ENCODE data around the gene ANO2.
"Not testable (repeated sequence)": the region's sequence is repeated elsewhere in the genome, so short reads cannot be mapped to it uniquely, and the experiment has no call there.

Gene ANO2

DNA sequence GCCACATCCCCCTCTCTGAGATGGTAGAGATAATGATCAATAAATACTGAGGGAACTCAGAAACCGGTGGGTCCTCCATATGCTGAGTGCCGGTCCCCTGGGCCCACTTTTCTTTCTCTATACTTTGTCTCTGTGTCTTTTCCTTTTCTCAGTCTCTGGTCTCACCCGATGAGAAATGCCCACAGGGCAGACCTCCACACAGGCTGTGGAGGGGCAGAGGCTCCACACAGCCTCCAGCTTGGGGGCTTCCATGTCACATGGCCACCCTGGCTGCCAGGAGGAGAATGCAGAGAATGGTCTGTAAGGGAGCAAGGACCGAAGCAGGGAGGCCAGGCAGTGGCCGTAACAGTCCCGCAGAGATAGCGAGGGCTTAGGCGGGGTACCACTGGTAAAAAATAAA is 407.3 kb downstream of the ANO2 start:
- no peaks in the 10 kb centered on the region for H3K27me3 ChIP-seq (ENCODE audit: low read depth)
- H3K9me3 ChIP-seq, result no peaks in the 10 kb centered on the region
- in situ Hi-C loops (cut with MboI; ENCODE audit: low sequenced_read_pairs), result no loop called here

DNA sequence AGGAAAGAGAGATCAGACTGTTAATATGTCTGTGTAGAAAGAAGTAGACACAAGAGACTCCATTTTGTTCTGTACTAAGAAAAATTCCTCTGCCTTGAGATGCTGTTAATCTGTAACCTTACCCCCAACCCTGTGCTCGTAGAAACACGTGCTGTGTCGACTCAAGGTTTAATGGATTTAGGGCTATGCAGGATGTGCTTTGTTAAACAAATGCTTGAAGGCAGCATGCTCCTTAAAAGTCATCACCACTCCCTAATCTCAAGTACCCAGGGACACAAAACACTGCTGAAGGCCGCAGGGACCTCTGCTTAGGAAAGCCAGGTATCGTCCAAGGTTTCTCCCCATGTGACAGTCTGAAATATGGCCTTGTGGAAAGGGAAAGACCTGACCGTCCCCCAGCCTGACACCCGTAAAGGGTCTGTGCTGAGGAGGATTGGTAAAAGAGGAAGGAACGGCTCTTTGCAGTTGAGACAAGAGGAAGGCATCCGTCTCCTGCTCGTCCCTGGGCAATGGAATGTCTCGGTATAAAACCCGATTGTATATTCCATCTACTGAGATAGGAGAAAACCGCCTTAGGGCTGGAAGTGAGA is 407.9 kb downstream of the ANO2 start:
- in situ Hi-C loops (cut with MboI; ENCODE audit: low sequenced_read_pairs); DNase-seq (ENCODE audit: low spot score in 2 of 2); H3K36me3 ChIP-seq (replicated peaks); H3K4me3 ChIP-seq; H3K9me3 ChIP-seq; H3K4me1 ChIP-seq; H3K27me3 ChIP-seq (ENCODE audit: low read depth): not testable (repeated sequence)

More for the DNA sequence above, 407.3 kb downstream of the ANO2 start:
- no peak for DNase-seq (ENCODE audit: low spot score in 2 of 2)
- Histone ChIP-seq H3K4me3 (no peak overlapping the region), H3K4me1 (no peaks in the 10 kb centered on the region), H3K36me3 (replicated peaks) (no peaks in the 10 kb centered on the region)

GRCh38 chr12:5535541-5535940 is 409.5 kb downstream of the ANO2 start:
- in situ Hi-C loops (cut with MboI; ENCODE audit: low sequenced_read_pairs), result no loop called here

GRCh38 chr12:5534426-5535199 is 410.4 kb downstream of the ANO2 start:
- Histone ChIP-seq H3K9me3 (no peaks in the 10 kb centered on the region), H3K4me3 (no peak overlapping the region), H3K36me3 (replicated peaks) (no peaks in the 10 kb centered on the region), H3K4me1 (no peaks in the 10 kb centered on the region), H3K27me3 (ENCODE audit: low read depth) (no peaks in the 10 kb centered on the region)
- no peak for DNase-seq (ENCODE audit: low spot score in 2 of 2)
- in situ Hi-C loops (cut with MboI; ENCODE audit: low sequenced_read_pairs), result no loop called here

More at GRCh38 chr12:5535541-5535940, 409.5 kb downstream of the ANO2 start:
- Histone ChIP-seq H3K4me3 (no peak overlapping the region), H3K36me3 (replicated peaks) (no peaks in the 10 kb centered on the region), H3K9me3 (no peaks in the 10 kb centered on the region), H3K4me1 (no peaks in the 10 kb centered on the region), H3K27me3 (ENCODE audit: low read depth) (no peaks in the 10 kb centered on the region)
- DNase-seq (ENCODE audit: low spot score in 2 of 2), result no peak

DNA sequence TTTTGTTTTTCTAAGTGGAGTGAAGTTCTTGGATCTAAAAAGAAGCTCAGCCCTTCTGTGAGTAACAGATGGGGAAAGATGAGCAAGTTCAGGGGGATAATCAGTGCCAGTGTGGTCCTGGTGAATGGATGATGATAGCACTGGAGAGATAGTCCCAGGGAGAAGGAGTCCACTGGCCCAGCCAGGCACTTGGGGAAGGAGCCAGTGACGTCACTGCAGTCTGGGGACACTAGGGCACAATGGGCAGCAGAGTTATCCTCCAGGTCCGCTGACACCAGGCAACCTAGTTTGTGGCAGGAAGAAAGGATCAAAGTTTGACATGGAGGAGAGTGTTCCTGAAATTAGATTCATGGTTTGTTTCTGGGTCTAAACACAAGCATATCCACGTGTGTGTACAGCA is 411.7 kb downstream of the ANO2 start:
- Histone ChIP-seq H3K4me1 (no peaks in the 10 kb centered on the region), H3K4me3 (no peak overlapping the region), H3K36me3 (replicated peaks) (no peaks in the 10 kb centered on the region), H3K27me3 (ENCODE audit: low read depth) (no peaks in the 10 kb centered on the region), H3K9me3 (no peaks in the 10 kb centered on the region)
- DNase-seq (ENCODE audit: low spot score in 2 of 2), result no peak
- in situ Hi-C loops (cut with MboI; ENCODE audit: low sequenced_read_pairs), result no loop called here

DNA sequence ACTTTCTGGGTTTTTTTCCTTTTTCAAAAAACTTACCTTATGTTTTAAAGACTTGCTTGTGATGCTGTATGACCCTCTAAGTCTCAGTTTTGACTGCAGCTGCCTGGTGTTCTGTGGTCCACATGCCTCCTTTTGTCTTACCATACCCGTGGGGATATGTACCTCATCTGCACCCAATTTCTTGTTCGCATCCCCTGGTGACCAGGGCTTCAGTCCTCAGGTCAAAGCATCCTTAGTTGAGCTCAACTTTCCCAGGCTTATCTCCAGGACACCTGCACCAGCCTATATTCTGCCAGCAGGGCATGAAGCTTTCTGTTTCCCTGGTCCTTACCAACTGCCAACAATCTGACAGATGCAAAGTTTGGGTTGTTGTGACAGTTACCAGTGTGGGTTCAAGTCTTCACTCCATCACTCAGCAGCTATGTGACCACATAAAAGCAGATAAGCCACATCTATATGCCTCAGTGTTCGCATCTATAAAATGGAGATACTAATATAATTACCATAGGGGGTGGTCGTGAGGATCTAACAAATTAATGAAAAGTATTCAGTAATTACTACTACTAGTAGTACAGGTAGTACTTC is 419.2 kb downstream of the ANO2 start:
- no peaks in the 10 kb centered on the region for H3K27me3 ChIP-seq (ENCODE audit: low read depth)
- H3K36me3 ChIP-seq (replicated peaks), result no peaks in the 10 kb centered on the region
- in situ Hi-C loops (cut with MboI; ENCODE audit: low sequenced_read_pairs), result no loop called here
- no peak overlapping the region for H3K4me3 ChIP-seq
- H3K4me1 ChIP-seq, result no peaks in the 10 kb centered on the region
- DNase-seq (ENCODE audit: low spot score in 2 of 2), result no peak
- H3K9me3 ChIP-seq, result no peaks in the 10 kb centered on the region

DNA sequence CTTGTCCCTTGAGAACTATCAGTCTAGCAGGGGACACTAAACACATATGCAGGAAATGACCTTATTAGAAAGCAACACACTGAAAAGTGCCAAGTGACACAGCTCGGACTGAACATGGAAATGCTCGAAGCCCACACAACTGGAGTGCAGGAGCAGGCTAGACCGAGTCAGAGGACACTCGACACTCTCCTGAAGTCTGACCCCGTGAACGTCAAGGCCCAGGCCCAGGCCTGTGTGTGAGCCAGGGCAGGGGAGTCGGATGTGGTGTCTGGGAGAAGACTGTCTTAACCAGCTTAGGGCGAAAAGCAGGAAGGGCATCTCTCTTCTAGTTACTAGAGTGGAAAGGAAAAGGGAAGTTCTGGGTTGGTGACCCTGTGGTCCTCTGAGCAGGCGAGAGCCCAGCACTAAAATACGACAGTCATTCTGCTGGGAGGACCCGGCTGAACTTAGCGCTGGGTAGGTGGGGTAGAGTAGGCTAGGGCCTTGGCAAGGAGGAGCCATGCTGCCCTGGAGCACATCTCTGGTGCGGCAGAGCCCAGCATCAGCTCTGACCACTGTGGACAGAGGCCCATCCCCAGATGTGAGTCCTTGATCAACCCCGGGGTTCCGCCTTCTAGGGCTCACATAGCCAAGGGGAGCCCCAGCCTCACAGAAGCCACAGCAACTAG is 420.2 kb downstream of the ANO2 start:
- no peak overlapping the region for H3K4me3 ChIP-seq
- H3K36me3 ChIP-seq (replicated peaks), result no peaks in the 10 kb centered on the region
- DNase-seq (ENCODE audit: low spot score in 2 of 2), result no peak
- H3K4me1 ChIP-seq, result no peaks in the 10 kb centered on the region
- in situ Hi-C loops (cut with MboI; ENCODE audit: low sequenced_read_pairs), result no loop called here
- H3K9me3 ChIP-seq, result no peaks in the 10 kb centered on the region
- no peaks in the 10 kb centered on the region for H3K27me3 ChIP-seq (ENCODE audit: low read depth)

GRCh38 chr12:5524116-5524768 is 420.8 kb downstream of the ANO2 start:
- no peaks in the 10 kb centered on the region for H3K27me3 ChIP-seq (ENCODE audit: low read depth)
- in situ Hi-C loops (cut with MboI; ENCODE audit: low sequenced_read_pairs), result no loop called here
- no peak for DNase-seq (ENCODE audit: low spot score in 2 of 2)
- no peaks in the 10 kb centered on the region for H3K9me3 ChIP-seq
- no peaks in the 10 kb centered on the region for H3K4me1 ChIP-seq
- H3K36me3 ChIP-seq (replicated peaks), result no peaks in the 10 kb centered on the region
- no peak overlapping the region for H3K4me3 ChIP-seq

- Histone ChIP-seq H3K9me3 (no peaks in the 10 kb centered on the region), H3K4me1 (no peaks in the 10 kb centered on the region), H3K4me3 (no peak overlapping the region), H3K27me3 (ENCODE audit: low read depth) (no peaks in the 10 kb centered on the region), H3K36me3 (replicated peaks) (no peaks in the 10 kb centered on the region)
- DNase-seq (ENCODE audit: low spot score in 2 of 2), result no peak
- in situ Hi-C loops (cut with MboI; ENCODE audit: low sequenced_read_pairs), result no loop called here
Observed at GRCh38 chr12:5523396-5524115, 421.5 kb downstream of the ANO2 start.

GRCh38 chr12:5522432-5523335 is 422.4 kb downstream of the ANO2 start:
- DNase-seq (ENCODE audit: low spot score in 2 of 2), result no peak
- Histone ChIP-seq H3K27me3 (ENCODE audit: low read depth) (no peaks in the 10 kb centered on the region), H3K36me3 (replicated peaks) (no peaks in the 10 kb centered on the region), H3K4me3 (no peak overlapping the region), H3K9me3 (no peaks in the 10 kb centered on the region), H3K4me1 (no peaks in the 10 kb centered on the region)
- in situ Hi-C loops (cut with MboI; ENCODE audit: low sequenced_read_pairs), result no loop called here

DNA sequence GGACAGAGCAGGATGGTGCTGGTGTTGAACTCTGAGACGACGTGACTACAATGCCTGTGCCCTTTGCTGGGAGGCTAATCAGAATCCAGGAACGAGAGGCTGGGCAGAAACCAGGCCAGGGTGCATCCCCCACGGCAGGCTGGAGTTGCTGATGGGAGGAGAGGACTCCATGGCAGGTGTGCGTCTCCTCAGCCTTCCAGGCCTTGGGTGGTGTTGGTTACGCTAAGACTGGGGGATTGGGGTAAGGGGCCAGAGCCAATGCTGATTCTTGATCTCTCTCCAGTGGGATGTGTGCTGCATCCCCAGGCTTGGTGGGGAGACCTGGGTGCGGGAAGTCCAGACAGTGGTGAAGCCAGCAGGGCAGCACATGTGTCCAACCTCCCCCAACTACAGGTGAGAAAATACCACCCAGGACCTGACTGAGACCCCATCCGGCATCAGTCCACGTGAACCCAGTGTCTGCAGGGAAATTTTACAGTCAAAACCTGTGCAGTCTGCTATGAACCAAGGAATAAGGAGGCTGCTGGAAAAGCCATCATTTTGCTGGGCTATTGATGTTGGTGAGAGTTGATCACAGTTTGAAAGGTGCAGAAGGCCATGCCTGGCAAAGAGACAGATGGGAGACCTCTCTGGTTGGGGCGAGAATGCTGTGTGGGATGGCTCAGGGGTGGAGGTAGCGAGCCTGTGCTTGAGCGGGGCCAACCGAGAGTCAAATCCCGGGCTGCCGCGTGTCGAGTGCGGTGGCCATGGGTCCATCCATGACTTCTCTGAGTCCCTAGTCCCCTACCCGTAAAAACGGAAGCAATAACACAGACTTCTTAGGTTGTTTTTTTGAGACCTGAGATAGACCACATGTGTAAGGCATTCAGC is 423.4 kb downstream of the ANO2 start:
- in situ Hi-C loops (cut with MboI; ENCODE audit: low sequenced_read_pairs), result no loop called here
- Histone ChIP-seq H3K36me3 (replicated peaks) (no peaks in the 10 kb centered on the region), H3K4me1 (no peaks in the 10 kb centered on the region), H3K27me3 (ENCODE audit: low read depth) (no peaks in the 10 kb centered on the region), H3K9me3 (no peaks in the 10 kb centered on the region), H3K4me3 (no peak overlapping the region)
- no peak for DNase-seq (ENCODE audit: low spot score in 2 of 2)

- Histone ChIP-seq H3K4me1 (no peaks in the 10 kb centered on the region), H3K4me3 (no peak overlapping the region), H3K36me3 (replicated peaks) (no peaks in the 10 kb centered on the region), H3K9me3 (no peaks in the 10 kb centered on the region; the same call in 1 of the 2 replicates), H3K27me3 (ENCODE audit: low read depth) (no peaks in the 10 kb centered on the region)
- in situ Hi-C loops (cut with MboI; ENCODE audit: low sequenced_read_pairs), result no loop called here
- no peak for DNase-seq (ENCODE audit: low spot score in 2 of 2)
Observed at GRCh38 chr12:5520831-5521230, 424.2 kb downstream of the ANO2 start.

Measured in HAP-1 (cell line).